PC-3 (cell line): ENCODE measurements around the gene FERD3L. TPM values are rescaled to one million over a fixed set of nuclear protein-coding genes. Genes with fewer than 3 reads are reported as not detected.

Experiments
- ATAC-seq: fragments of 200-7000 bp; cut with Tn5 transposase; 2 replicates; pipeline ENCODE4 v1.9.1; 2020; ENCODE audit warnings: mild to moderate bottlenecking, moderate library complexity
- BruUV-seq: library from RNA; stranded (reverse); fragments of 400-500 nt; replicated peaks from 2 replicates; lab custom pipeline; 2021; lab: Mats Ljungman, UMichigan
- CTCF ChIA-PET: fragments of 300-600 bp; sonication (Branson Sonifier 250); formaldehyde crosslinking; loops from one replicate; lab custom pipeline; 2022; ENCODE audit warnings: antibody characterized with exemption; lab: Charles Lee
- POLR2A ChIA-PET: fragments of 300-600 bp; sonication (Branson Sonifier 250); formaldehyde crosslinking; loops from one replicate; lab custom pipeline; 2022; ENCODE audit warnings: antibody characterized with exemption; ENCODE audit not compliant: unreplicated experiment; lab: Charles Lee
- DNase-seq: peaks from one replicate; pipeline ENCODE4 v3.0.0-alpha.2; 2015
- H2AFZ ChIP-seq: fragments of 300-600 bp; sonication (generic); 2 replicates; pipeline ENCODE4 v1.6.0; 2016; ENCODE audit warnings: antibody characterized with exemption, low read length
- H3F3A ChIP-seq: fragments of 300-600 bp; sonication (generic); one replicate; pipeline ENCODE4 v1.6.0; 2017; ENCODE audit warnings: antibody characterized with exemption, low read length, control low read depth, mild to moderate bottlenecking; ENCODE audit not compliant: unreplicated experiment
- H3K27ac ChIP-seq: fragments of 300-600 bp; sonication (generic); 2 replicates; pipeline ENCODE4 v1.5.1; 2016; ENCODE audit warnings: mild to moderate bottlenecking, low read length
- H3K27me3 ChIP-seq: fragments of 300-600 bp; sonication (generic); 2 replicates; pipeline ENCODE4 v1.6.1; 2016; ENCODE audit warnings: low read length, mixed read lengths
- H3K36me3 ChIP-seq: fragments of 300-600 bp; sonication (generic); 2 replicates; pipeline ENCODE4 v1.6.1; 2016; ENCODE audit warnings: low read depth, mixed run types, low read length, mixed read lengths
- H3K4me1 ChIP-seq: fragments of 300-600 bp; sonication (generic); 2 replicates; pipeline ENCODE4 v1.5.1; 2016; ENCODE audit warnings: low read length; ENCODE audit not compliant: insufficient read depth
- H3K4me2 ChIP-seq: fragments of 300-600 bp; sonication (generic); 2 replicates; pipeline ENCODE4 v1.6.0; 2016; ENCODE audit warnings: low read length
- H3K4me3 ChIP-seq: fragments of 300-600 bp; sonication (generic); 2 replicates; pipeline ENCODE4 v1.5.1; 2016; ENCODE audit warnings: mild to moderate bottlenecking, low read length, mixed read lengths
- H3K79me2 ChIP-seq: fragments of 300-600 bp; sonication (generic); 2 replicates; pipeline ENCODE4 v1.6.1; 2017; ENCODE audit warnings: low read length, mixed read lengths
- H3K9ac ChIP-seq: fragments of 300-600 bp; sonication (generic); 2 replicates; pipeline ENCODE4 v1.6.0; 2016; ENCODE audit warnings: mild to moderate bottlenecking, low read length
- H3K9me2 ChIP-seq: fragments of 300-600 bp; sonication (generic); replicated peaks from 2 replicates; pipeline ENCODE4 v1.6.1; 2016; ENCODE audit warnings: mixed run types, low read length, mixed read lengths
- H3K9me3 ChIP-seq: fragments of 300-600 bp; sonication (generic); 2 replicates; pipeline ENCODE4 v1.6.1; 2016; ENCODE audit warnings: low read length, mixed read lengths
- H4K20me1 ChIP-seq: fragments of 300-600 bp; sonication (generic); 2 replicates; pipeline ENCODE4 v1.6.1; 2016; ENCODE audit warnings: low read length, mixed read lengths
- CTCF ChIP-seq: fragments of 300-600 bp; sonication (generic); conservative IDR thresholded peaks from 2 replicates; pipeline ENCODE4 v1.5.1; 2017; ENCODE audit warnings: antibody characterized with exemption, low read depth, mild to moderate bottlenecking, low read length
- EZH2 ChIP-seq: fragments of 300-600 bp; sonication (generic); IDR thresholded peaks from one replicate; pipeline ENCODE4 v1.6.1; 2017; ENCODE audit warnings: antibody characterized with exemption, mild to moderate bottlenecking, low read length; ENCODE audit not compliant: unreplicated experiment
- EZH2phosphoT487 ChIP-seq: fragments of 300-600 bp; sonication (generic); IDR thresholded peaks from 2 replicates; pipeline ENCODE4 v1.6.1; 2018; ENCODE audit warnings: mild to moderate bottlenecking, antibody characterized with exemption, low read length, borderline replicate concordance
- intact Hi-C: fragments of 100-400 bp; cut with micrococcal nuclease; formaldehyde crosslinking; loops from 2 replicates; pipeline ENCODE4 v1.9.0; 2023
- total RNA-seq: library from RNA; depleted of rRNA; stranded (reverse); fragments of >200 nt; gene quantifications from 2 replicates; pipeline ENCODE4 v1.2.3, GENCODE V29; 2014

The FERD3L gene
- total RNA-seq, 1 experiment from 2014 or later: not detected

GRCh38 chr7:19178595-19178994 lies 33.4 kb upstream of the FERD3L start:
- CTCF ChIA-PET: no interaction called here
- no peak for DNase-seq
- no TSS peak for BruUV-seq
- no peaks in the 10 kb centered on the region for H3F3A ChIP-seq
- H3K4me1 ChIP-seq: no peaks in the 10 kb centered on the region
- H3K4me2 ChIP-seq: no peak overlapping the region
- no peak for ATAC-seq
- intact Hi-C loops: no loop called here
- TF ChIP-seq CTCF: no peak
- no peak for TF ChIP-seq EZH2
- TF ChIP-seq EZH2phosphoT487: no peak
- peaks cover 3% of the 10 kb centered on the region; the same call in 1 of the 2 replicates for H3K27me3 ChIP-seq
- H3K9ac ChIP-seq: no peak overlapping the region
- no peak overlapping the region for H3K4me3 ChIP-seq
- H4K20me1 ChIP-seq: no peaks in the 10 kb centered on the region
- H3K79me2 ChIP-seq: no peaks in the 10 kb centered on the region
- POLR2A ChIA-PET: no interaction called here
- H3K9me3 ChIP-seq: no peaks in the 10 kb centered on the region
- H3K9me2 ChIP-seq: no peaks in the 10 kb centered on the region
- no peak overlapping the region for H2AFZ ChIP-seq
- H3K27ac ChIP-seq: no peak overlapping the region
- no peaks in the 10 kb centered on the region for H3K36me3 ChIP-seq

GRCh38 chr7:19177269-19177668 lies 32.0 kb upstream of the FERD3L start:
- Histone ChIP-seq H3K79me2 (no peaks in the 10 kb centered on the region), H3K9me3 (no peaks in the 10 kb centered on the region), H3K9ac (no peak overlapping the region), H4K20me1 (no peaks in the 10 kb centered on the region), H2AFZ (no peak overlapping the region), H3K27me3 (peaks cover 3% of the 10 kb centered on the region; the same call in 1 of the 2 replicates), H3K4me2 (no peak overlapping the region), H3K27ac (no peak overlapping the region), H3K4me1 (no peaks in the 10 kb centered on the region), H3K36me3 (no peaks in the 10 kb centered on the region), H3K9me2 (no peaks in the 10 kb centered on the region), H3F3A (no peaks in the 10 kb centered on the region), H3K4me3 (no peak overlapping the region)
- DNase-seq (peak; percentile 13), ATAC-seq (no peak)
- POLR2A ChIA-PET: no interaction called here
- TF ChIP-seq EZH2phosphoT487 (no peak), CTCF (no peak), EZH2 (no peak)
- CTCF ChIA-PET: no interaction called here
- BruUV-seq: no TSS peak
- intact Hi-C loops: no loop called here

GRCh38 chr7:19175241-19175640 lies 30.0 kb upstream of the FERD3L start:
- Histone ChIP-seq H3K27ac (no peak overlapping the region), H3K9ac (no peak overlapping the region), H3K27me3 (peaks cover 3% of the 10 kb centered on the region; the same call in 1 of the 2 replicates), H3K36me3 (no peaks in the 10 kb centered on the region), H3K4me2 (no peak overlapping the region), H3K9me2 (no peaks in the 10 kb centered on the region), H3K79me2 (no peaks in the 10 kb centered on the region), H4K20me1 (no peaks in the 10 kb centered on the region), H3F3A (no peaks in the 10 kb centered on the region), H3K4me1 (no peaks in the 10 kb centered on the region), H3K4me3 (no peak overlapping the region), H2AFZ (no peak overlapping the region), H3K9me3 (no peaks in the 10 kb centered on the region)
- ChIA-PET POLR2A (no interaction called here), CTCF (no interaction called here)
- no TSS peak for BruUV-seq
- DNase-seq: no peak
- TF ChIP-seq EZH2 (no peak), CTCF (no peak), EZH2phosphoT487 (no peak)
- intact Hi-C loops: no loop called here
- ATAC-seq: no peak
